Brain pericyte (primary cell): Measurements from ENCODE around the gene PYDC1.
"Not testable (repeated sequence)": the region's sequence is repeated elsewhere in the genome, so short reads cannot be mapped to it uniquely, and the experiment has no call there.

Experiments used
- DNase-seq: peaks from one replicate; pipeline ENCODE4 v3.0.0-alpha.2; 2012; ENCODE audit warnings: low read depth, low spot score

PYDC1 gene

GRCh38 chr16:31216422-31217135 lies at the start of gene PYDC1:
Gene PYDC1, minus strand, starts transcription at chr16:31217135. Its CDS starts 107 bp downstream, at chr16:31217028.
- DNase-seq: no peak

- DNase-seq: no peak
Measured at GRCh38 chr16:31265329-31266245, 48.7 kb upstream of the PYDC1 start.

- no peak for DNase-seq
Measured at GRCh38 chr16:31262084-31262483, 45.1 kb upstream of the PYDC1 start.

GRCh38 chr16:31260136-31260931 lies 43.4 kb upstream of the PYDC1 start:
- DNase-seq: no peak

- no peak for DNase-seq
Measured at GRCh38 chr16:31258366-31258765, 41.4 kb upstream of the PYDC1 start.

- no peak for DNase-seq
Measured at GRCh38 chr16:31256466-31256865, 39.5 kb upstream of the PYDC1 start.

GRCh38 chr16:31253642-31254045 lies 36.7 kb upstream of the PYDC1 start:
- no peak for DNase-seq

- no peak for DNase-seq
Measured at GRCh38 chr16:31251435-31251834, 34.5 kb upstream of the PYDC1 start.

GRCh38 chr16:31250782-31251384 lies 33.9 kb upstream of the PYDC1 start:
- no peak for DNase-seq

- no peak for DNase-seq
Measured at GRCh38 chr16:31248344-31248743, 31.4 kb upstream of the PYDC1 start.

- no peak for DNase-seq
Measured at GRCh38 chr16:31246296-31246695, 29.4 kb upstream of the PYDC1 start.

GRCh38 chr16:31245598-31245997 lies 28.7 kb upstream of the PYDC1 start:
- DNase-seq: not testable (repeated sequence)

GRCh38 chr16:31243734-31244670 lies 27.1 kb upstream of the PYDC1 start:
- DNase-seq: no peak

- DNase-seq: no peak
Measured at GRCh38 chr16:31242206-31242605, 25.3 kb upstream of the PYDC1 start.

GRCh38 chr16:31238041-31238440 lies 21.1 kb upstream of the PYDC1 start:
- no peak for DNase-seq

GRCh38 chr16:31229501-31229900 lies 12.6 kb upstream of the PYDC1 start:
- no peak for DNase-seq

- DNase-seq: no peak
Measured at GRCh38 chr16:31228206-31228605, 11.3 kb upstream of the PYDC1 start.

- no peak for DNase-seq
Measured at GRCh38 chr16:31225193-31225592, 8.3 kb upstream of the PYDC1 start.

GRCh38 chr16:31224092-31224955 lies 7.4 kb upstream of the PYDC1 start:
- no peak for DNase-seq
